ACC112 (cell line): ENCODE results near the gene TENT4A.
A peak's percentile ranks its signal among the peaks of the same experiment; 100 is the strongest.

Experiments
- H2AFZ ChIP-seq: fragments of 200-600 bp; sonication (generic); one replicate; pipeline ENCODE4 v1.6.0; 2017; ENCODE audit warnings: antibody characterized with exemption, low read length; ENCODE audit not compliant: unreplicated experiment
- H3K27ac ChIP-seq: fragments of 200-600 bp; sonication (generic); 2 replicates; pipeline ENCODE4 v1.5.1; 2014; ENCODE audit warnings: low read depth, mild to moderate bottlenecking, antibody characterized with exemption, low read length, moderate library complexity
- H3K27me3 ChIP-seq: fragments of 200-600 bp; sonication (generic); 2 replicates; pipeline ENCODE4 v1.6.1; 2014; ENCODE audit warnings: mild to moderate bottlenecking, antibody characterized with exemption, low read length, moderate library complexity, mixed read lengths; ENCODE audit not compliant: insufficient read depth
- H3K36me3 ChIP-seq: fragments of 200-600 bp; sonication (generic); 2 replicates; pipeline ENCODE4 v1.6.1; 2016; ENCODE audit warnings: mild to moderate bottlenecking, antibody characterized with exemption, low read length, moderate library complexity, mixed read lengths; ENCODE audit not compliant: insufficient read depth
- H3K4me1 ChIP-seq: fragments of 200-600 bp; sonication (generic); one replicate; pipeline ENCODE4 v1.6.1; 2016; ENCODE audit warnings: low read length, mixed read lengths; ENCODE audit not compliant: insufficient read depth, unreplicated experiment, control insufficient read depth
- H3K4me3 ChIP-seq: fragments of 200-600 bp; sonication (generic); 2 replicates; pipeline ENCODE4 v1.5.1; 2014; ENCODE audit warnings: mild to moderate bottlenecking, low read depth, low read length
- H3K79me2 ChIP-seq: fragments of 200-600 bp; sonication (generic); one replicate; pipeline ENCODE4 v1.6.0; 2016; ENCODE audit warnings: low read length; ENCODE audit not compliant: control insufficient read depth, unreplicated experiment, insufficient read depth

TENT4A gene

GRCh38 chr5:6710070-6710469 is 3.2 kb upstream of the TENT4A start:
- Histone ChIP-seq H3K27me3 (no peaks in the 10 kb centered on the region), H3K4me3 (no peak overlapping the region), H3K36me3 (no peaks in the 10 kb centered on the region), H3K27ac (no peak overlapping the region), H3K4me1 (peaks cover 6% of the 10 kb centered on the region), H3K79me2 (peaks cover 10% of the 10 kb centered on the region), H2AFZ (no peak overlapping the region)

GRCh38 chr5:6710551-6711318 is 2.5 kb upstream of the TENT4A start:
- H3K4me3 ChIP-seq, result no peak overlapping the region
- H3K36me3 ChIP-seq, result no peaks in the 10 kb centered on the region
- peaks cover 5% of the 10 kb centered on the region for H3K4me1 ChIP-seq
- no peak overlapping the region for H3K27ac ChIP-seq
- H2AFZ ChIP-seq, result no peak overlapping the region
- H3K79me2 ChIP-seq, result peaks cover 17% of the 10 kb centered on the region
- no peaks in the 10 kb centered on the region for H3K27me3 ChIP-seq

- Histone ChIP-seq H3K79me2 (peaks cover 25% of the 10 kb centered on the region), H2AFZ (peak overlapping the region; percentile 96), H3K4me1 (peaks cover 9% of the 10 kb centered on the region), H3K27me3 (no peaks in the 10 kb centered on the region), H3K4me3 (peak overlapping the region; percentile 80), H3K36me3 (no peaks in the 10 kb centered on the region), H3K27ac (peak overlapping the region; percentile 90)
Observed at GRCh38 chr5:6711409-6712141, 1.7 kb upstream of the TENT4A start.

GRCh38 chr5:6712142-6712576 is 1.1 kb upstream of the TENT4A start:
- peak overlapping the region; percentile 90 for H3K27ac ChIP-seq
- H3K36me3 ChIP-seq, result no peaks in the 10 kb centered on the region
- H3K27me3 ChIP-seq, result no peaks in the 10 kb centered on the region
- peaks cover 31% of the 10 kb centered on the region for H3K79me2 ChIP-seq
- peak overlapping the region; percentile 80 for H3K4me3 ChIP-seq
- peaks cover 15% of the 10 kb centered on the region for H3K4me1 ChIP-seq
- H2AFZ ChIP-seq, result peak overlapping the region; percentile 96

DNA sequence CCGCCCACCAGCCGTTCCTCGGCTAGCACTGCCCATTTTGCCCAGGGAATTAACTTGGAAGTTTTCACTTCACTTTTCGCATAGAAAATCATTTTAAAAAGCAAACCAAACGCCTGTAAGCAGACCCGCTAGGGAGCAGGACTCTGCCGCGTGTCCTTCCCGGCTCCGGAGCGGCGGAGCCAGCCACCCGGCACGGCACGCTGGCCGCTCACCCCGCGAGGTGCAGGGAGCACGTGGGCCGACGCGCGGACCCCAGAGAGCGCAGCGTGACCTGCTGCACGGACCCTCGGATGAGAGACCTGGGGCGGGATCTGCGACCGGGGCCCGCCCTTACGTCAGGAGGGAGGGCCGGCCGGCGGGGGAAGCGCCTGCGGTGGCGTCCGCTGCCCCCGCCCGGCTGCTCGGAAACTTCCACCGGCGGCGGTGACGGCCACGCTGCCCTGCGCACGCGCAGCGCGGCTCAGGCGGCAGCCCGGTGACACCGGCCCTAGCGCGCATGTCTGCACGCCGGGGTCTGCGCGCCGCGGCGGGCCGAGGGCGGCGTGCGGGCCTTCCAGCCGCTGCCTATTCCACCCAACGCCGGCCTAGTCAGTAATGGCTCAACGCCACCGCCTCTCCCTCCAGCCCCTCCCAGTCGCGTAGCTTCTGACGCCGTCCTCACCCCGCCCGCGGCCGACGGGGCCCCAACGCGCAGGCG is 507 bp upstream of the TENT4A start:
- Histone ChIP-seq H2AFZ (peak overlapping the region; percentile 96), H3K4me1 (peaks cover 19% of the 10 kb centered on the region), H3K27ac (peak overlapping the region; percentile 90), H3K4me3 (peak overlapping the region; percentile 80), H3K79me2 (peaks cover 37% of the 10 kb centered on the region), H3K27me3 (no peaks in the 10 kb centered on the region), H3K36me3 (no peaks in the 10 kb centered on the region)

- Histone ChIP-seq H3K4me3 (peak overlapping the region; percentile 98), H3K36me3 (no peaks in the 10 kb centered on the region), H3K79me2 (peaks cover 53% of the 10 kb centered on the region), H3K27me3 (no peaks in the 10 kb centered on the region), H3K27ac (no peak overlapping the region), H2AFZ (peak overlapping the region; percentile 47), H3K4me1 (peaks cover 26% of the 10 kb centered on the region)
Observed at GRCh38 chr5:6714226-6715041, 1.2 kb downstream of the TENT4A start.

GRCh38 chr5:6715271-6715670 is 2.0 kb downstream of the TENT4A start:
- no peak overlapping the region for H3K27ac ChIP-seq
- H3K4me1 ChIP-seq, result peaks cover 31% of the 10 kb centered on the region

DNA sequence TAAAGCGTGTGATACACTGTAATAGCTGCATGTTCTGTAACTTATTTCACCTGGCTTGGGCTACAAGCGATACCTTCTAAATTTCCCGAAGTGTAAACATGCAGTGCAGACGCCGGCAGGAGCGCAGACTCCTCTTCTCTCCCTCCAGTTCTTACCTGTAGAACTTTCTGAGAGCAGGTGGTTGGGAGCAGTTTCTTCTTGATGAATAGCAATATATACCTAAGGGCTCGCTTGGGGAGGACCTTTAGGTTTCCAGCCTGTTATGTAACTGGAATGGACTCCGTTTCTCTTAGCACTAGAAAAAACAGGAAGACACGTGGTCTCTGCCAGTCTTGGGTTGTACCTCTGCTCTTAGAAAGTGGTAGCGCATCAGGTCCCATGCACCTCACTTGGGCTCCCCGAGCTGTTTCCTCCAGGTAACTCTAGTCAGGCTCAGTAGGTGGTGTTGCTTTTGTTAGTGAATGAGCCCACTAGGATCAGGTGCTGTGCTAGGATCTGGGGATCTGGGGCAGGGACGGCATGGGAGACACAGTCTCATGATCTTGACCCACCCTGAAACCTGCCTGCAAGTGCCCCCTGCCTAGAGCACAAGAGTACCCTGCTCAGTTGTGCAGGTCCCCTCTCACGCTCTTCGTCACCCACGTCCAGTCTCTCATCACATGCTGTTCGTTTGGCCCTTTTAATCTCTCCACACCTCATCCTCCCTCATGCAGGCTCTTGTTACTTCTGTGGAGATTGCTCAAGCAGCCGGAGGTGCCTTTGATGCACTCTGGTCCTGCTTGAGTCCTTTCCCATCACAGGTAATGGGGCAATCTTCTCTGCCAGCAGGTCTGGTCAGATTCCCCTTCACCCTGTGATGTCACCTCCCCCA is 2.8 kb downstream of the TENT4A start:
- H3K4me3 ChIP-seq, result peak overlapping the region; percentile 98
- H3K4me1 ChIP-seq, result peaks cover 36% of the 10 kb centered on the region
- no peaks in the 10 kb centered on the region for H3K36me3 ChIP-seq

More at GRCh38 chr5:6715271-6715670, 2.0 kb downstream of the TENT4A start:
- H3K36me3 ChIP-seq, result no peaks in the 10 kb centered on the region
- H3K4me3 ChIP-seq, result peak overlapping the region; percentile 98
- no peaks in the 10 kb centered on the region for H3K27me3 ChIP-seq
- no peak overlapping the region for H2AFZ ChIP-seq
- peaks cover 61% of the 10 kb centered on the region for H3K79me2 ChIP-seq

GRCh38 chr5:6716629-6717149 is 3.5 kb downstream of the TENT4A start:
- Histone ChIP-seq H3K27ac (no peak overlapping the region), H3K36me3 (no peaks in the 10 kb centered on the region)

More for the DNA sequence above, 2.8 kb downstream of the TENT4A start:
- Histone ChIP-seq H3K27ac (no peak overlapping the region), H3K27me3 (no peaks in the 10 kb centered on the region), H3K79me2 (peaks cover 68% of the 10 kb centered on the region), H2AFZ (no peak overlapping the region)

More at GRCh38 chr5:6716629-6717149, 3.5 kb downstream of the TENT4A start:
- H3K4me1 ChIP-seq, result peaks cover 42% of the 10 kb centered on the region
- no peak overlapping the region for H2AFZ ChIP-seq
- no peaks in the 10 kb centered on the region for H3K27me3 ChIP-seq
- H3K4me3 ChIP-seq, result peak overlapping the region; percentile 98
- H3K79me2 ChIP-seq, result peaks cover 75% of the 10 kb centered on the region
